Measurements from ENCODE around the gene FAM163B.
"Not testable (repeated sequence)": the region's sequence is repeated elsewhere in the genome, so short reads cannot be mapped to it uniquely, and the experiment has no call there.

The FAM163B gene

GRCh38 chr9:133639613-133640012 lies 30.4 kb upstream of the FAM163B start:
- DNase-seq (ENCODE audit: low spot score) = no peak

GRCh38 chr9:133638711-133639110 lies 29.5 kb upstream of the FAM163B start:
- no peak for DNase-seq (ENCODE audit: low spot score)

- DNase-seq (ENCODE audit: low spot score) = no peak
Measured at GRCh38 chr9:133638076-133638475, 28.9 kb upstream of the FAM163B start.

- no peak for DNase-seq (ENCODE audit: low spot score)
Measured at GRCh38 chr9:133637451-133638055, 28.4 kb upstream of the FAM163B start.

- no peak for DNase-seq (ENCODE audit: low spot score)
Measured at GRCh38 chr9:133636902-133637301, 27.7 kb upstream of the FAM163B start.

- DNase-seq (ENCODE audit: low spot score) = no peak
Measured at GRCh38 chr9:133635533-133636531, 26.6 kb upstream of the FAM163B start, which contains the start of gene DBH. TSS of gene DBH (plus strand) at chr9:133636363. CDS start at chr9:133636372, 9 bp downstream.

- no peak for DNase-seq (ENCODE audit: low spot score)
Measured at GRCh38 chr9:133635098-133635497, 25.9 kb upstream of the FAM163B start.

GRCh38 chr9:133634081-133634691 lies 25.0 kb upstream of the FAM163B start:
- no peak for DNase-seq (ENCODE audit: low spot score)

- DNase-seq (ENCODE audit: low spot score) = no peak
Measured at GRCh38 chr9:133633681-133634080, 24.5 kb upstream of the FAM163B start.

GRCh38 chr9:133632806-133633680 lies 23.9 kb upstream of the FAM163B start:
- no peak for DNase-seq (ENCODE audit: low spot score)

- DNase-seq (ENCODE audit: low spot score) = no peak
Measured at GRCh38 chr9:133631111-133631510, 21.9 kb upstream of the FAM163B start.

- no peak for DNase-seq (ENCODE audit: low spot score)
Measured at GRCh38 chr9:133629221-133630110, 20.3 kb upstream of the FAM163B start.

GRCh38 chr9:133628766-133629165 lies 19.6 kb upstream of the FAM163B start:
- no peak for DNase-seq (ENCODE audit: low spot score)

GRCh38 chr9:133627341-133627740 lies 18.2 kb upstream of the FAM163B start:
- DNase-seq (ENCODE audit: low spot score) = no peak

- not testable (repeated sequence) for DNase-seq (ENCODE audit: low spot score)
Measured at GRCh38 chr9:133626008-133626407, 16.8 kb upstream of the FAM163B start.

GRCh38 chr9:133622555-133622954 lies 13.4 kb upstream of the FAM163B start:
- no peak for DNase-seq (ENCODE audit: low spot score)

GRCh38 chr9:133621725-133622267 lies 12.6 kb upstream of the FAM163B start:
- no peak for DNase-seq (ENCODE audit: low spot score)

GRCh38 chr9:133619791-133620190 lies 10.6 kb upstream of the FAM163B start:
- DNase-seq (ENCODE audit: low spot score) = peak; percentile 51

- DNase-seq (ENCODE audit: low spot score) = no peak
Measured at GRCh38 chr9:133618726-133619125, 9.5 kb upstream of the FAM163B start.

Measured in globus pallidus (tissue), 1 donor.